Skeletal muscle tissue (tissue), 4 donors: ENCODE data around the gene TRMT112. TPM values are rescaled to one million over a fixed set of nuclear protein-coding genes. Genes with fewer than 3 reads are reported as not detected.

ENCODE experiments used
- H3K27ac ChIP-seq: one replicate; pipeline ENCODE4 v1.7.0; 2013; ENCODE audit warnings: mild to moderate bottlenecking, low read depth, low read length, inconsistent platforms
- H3K27me3 ChIP-seq, 3 donors: one replicate each; pipeline ENCODE4 v1.7.0; 2013; ENCODE audit warnings: low read length in 3 of 3; ENCODE audit not compliant: control insufficient read depth in 3 of 3, insufficient read depth in 3 of 3
- H3K36me3 ChIP-seq, 3 donors: one replicate each; pipeline ENCODE4 v1.7.0; 2013; ENCODE audit warnings: low read length in 3 of 3; ENCODE audit not compliant: control insufficient read depth in 3 of 3, insufficient read depth in 3 of 3
- H3K4me1 ChIP-seq, 3 donors: one replicate each; pipeline ENCODE4 v1.7.0; 2013; ENCODE audit warnings: low read length in 3 of 3, mild to moderate bottlenecking in 3 of 3; ENCODE audit not compliant: control insufficient read depth in 3 of 3, insufficient read depth in 3 of 3
- H3K4me3 ChIP-seq, 3 donors: one replicate each; pipeline ENCODE4 v1.7.0; 2013; ENCODE audit warnings: low read length in 3 of 3
- H3K9ac ChIP-seq, 3 donors: one replicate each; pipeline ENCODE4 v1.7.0; 2013; ENCODE audit warnings: low read length in 3 of 3, mild to moderate bottlenecking in 3 of 3, moderate library complexity in 2 of 3, low read depth in 1 of 3
- H3K9me3 ChIP-seq, 3 donors: one replicate each; pipeline ENCODE4 v1.7.0; 2013; ENCODE audit warnings: low read length in 3 of 3; ENCODE audit not compliant: control insufficient read depth in 3 of 3
- total RNA-seq: library from RNA; depleted of rRNA; stranded (reverse); fragments of >200 nt; gene quantifications from one replicate; pipeline ENCODE4 v1.2.3, GENCODE V29; 2014
- donor health status: Osteomylitis.

Gene TRMT112
- total RNA-seq, 1 donor from 2014 or later, result 247 TPM

GRCh38 chr11:64286801-64287159, 30.6 kb downstream of the TRMT112 start:
- H3K9ac ChIP-seq, result peak overlapping the region in 2 of 3 donors; percentile 72 to 78
- H3K4me1 ChIP-seq, result peaks cover 28 to 35% (median 32%) of the 10 kb centered on the region in 3 donors
- no peak overlapping the region for H3K27ac ChIP-seq
- peaks cover 0 to 6% (median 6%) of the 10 kb centered on the region in 3 donors for H3K36me3 ChIP-seq
- H3K27me3 ChIP-seq, result peaks cover 11 to 15% (median 15%) of the 10 kb centered on the region in 3 donors
- no peaks in the 10 kb centered on the region for H3K9me3 ChIP-seq
- peak overlapping the region in 1 of 3 donors; percentile 73 for H3K4me3 ChIP-seq

GRCh38 chr11:64285885-64286800, 31.2 kb downstream of the TRMT112 start:
- Histone ChIP-seq H3K4me3 (peak overlapping the region; percentile 67 to 87 (median 73)), H3K27ac (no peak overlapping the region), H3K9me3 (no peaks in the 10 kb centered on the region), H3K36me3 (peaks cover 0 to 6% (median 6%) of the 10 kb centered on the region in 3 donors), H3K9ac (peak overlapping the region; percentile 72 to 78 (median 78)), H3K27me3 (peaks cover 8 to 10% (median 9%) of the 10 kb centered on the region in 3 donors), H3K4me1 (peaks cover 27 to 35% (median 31%) of the 10 kb centered on the region in 3 donors)

GRCh38 chr11:64284962-64285884, 32.1 kb downstream of the TRMT112 start, which contains the start of gene GPR137:
Gene GPR137 (plus strand): TSS chr11:64285848. CDS start chr11:64286525, 677 bp downstream.
- H3K36me3 ChIP-seq, result peaks cover 0 to 6% (median 6%) of the 10 kb centered on the region in 3 donors

GRCh38 chr11:64284048-64284961, 33.1 kb downstream of the TRMT112 start, which contains the start of gene BAD:
Gene BAD (minus strand): TSS chr11:64284665. CDS start chr11:64284368, 297 bp downstream.
- H3K36me3 ChIP-seq, result peaks cover under 1 to 6% (median 6%) of the 10 kb centered on the region in 3 donors
- no peaks in the 10 kb centered on the region for H3K9me3 ChIP-seq
- no peaks in the 10 kb centered on the region for H3K27me3 ChIP-seq
- peaks cover 27 to 35% (median 31%) of the 10 kb centered on the region in 3 donors for H3K4me1 ChIP-seq
- H3K9ac ChIP-seq, result peak within 1 kb of the TSS; percentile 93 to 96 (median 96)
- peak within 1 kb of the TSS; percentile 87 for H3K27ac ChIP-seq
- H3K4me3 ChIP-seq, result peak within 1 kb of the TSS; percentile 87 to 91 (median 91)

More at GRCh38 chr11:64284962-64285884, 32.1 kb downstream of the TRMT112 start, which contains the start of gene GPR137:
- Histone ChIP-seq H3K9me3 (no peaks in the 10 kb centered on the region), H3K4me3 (peak within 1 kb of the TSS; percentile 87 to 91 (median 91)), H3K9ac (peak within 1 kb of the TSS; percentile 93 to 96 (median 96)), H3K4me1 (peaks cover 27 to 35% (median 31%) of the 10 kb centered on the region in 3 donors), H3K27ac (peak within 1 kb of the TSS; percentile 87), H3K27me3 (peaks cover 0 to 3% (median under 1%) of the 10 kb centered on the region in 3 donors)

- Histone ChIP-seq H3K4me3 (peak overlapping the region in 2 of 3 donors; percentile 35 to 79), H3K27me3 (no peaks in the 10 kb centered on the region), H3K4me1 (peaks cover 27 to 35% (median 31%) of the 10 kb centered on the region in 3 donors), H3K27ac (no peak overlapping the region), H3K9ac (peak overlapping the region; percentile 19 to 96 (median 57)), H3K9me3 (no peaks in the 10 kb centered on the region), H3K36me3 (peaks cover 10 to 14% (median 13%) of the 10 kb centered on the region in 3 donors)
Measured at GRCh38 chr11:64283092-64283491, 34.3 kb downstream of the TRMT112 start.

GRCh38 chr11:64281957-64282770, 35.2 kb downstream of the TRMT112 start:
- Histone ChIP-seq H3K9me3 (no peaks in the 10 kb centered on the region), H3K27ac (no peak overlapping the region), H3K4me1 (peaks cover 27 to 31% (median 29%) of the 10 kb centered on the region in 3 donors), H3K36me3 (peaks cover 13 to 16% (median 15%) of the 10 kb centered on the region in 3 donors), H3K27me3 (no peaks in the 10 kb centered on the region), H3K9ac (no peak overlapping the region), H3K4me3 (no peak overlapping the region)

- no peaks in the 10 kb centered on the region for H3K9me3 ChIP-seq
- no peaks in the 10 kb centered on the region for H3K27me3 ChIP-seq
- peak overlapping the region in 1 of 3 donors; percentile 33 for H3K9ac ChIP-seq
- H3K4me3 ChIP-seq, result no peak overlapping the region
- no peak overlapping the region for H3K27ac ChIP-seq
- H3K36me3 ChIP-seq, result peaks cover 22 to 24% (median 23%) of the 10 kb centered on the region in 3 donors
- H3K4me1 ChIP-seq, result peaks cover 7 to 10% (median 9%) of the 10 kb centered on the region in 3 donors
Measured at GRCh38 chr11:64278576-64279190, 38.7 kb downstream of the TRMT112 start.
